ENCODE data around the gene SKOR1.

- TF ChIP-seq CTCF (conservative IDR thresholded peaks at IDR 0.05 in 1 of 2, IDR thresholded peaks at IDR 0.05 in 1 of 2; ENCODE audit: extremely low read depth in 1 of 2, insufficient read depth in 1 of 2, low read depth in 1 of 2, low read length in 2 of 2), result no peak
- no peak for TF ChIP-seq EZH2 (IDR thresholded peaks at IDR 0.05; ENCODE audit: borderline replicate concordance, low read length)
Observed at GRCh38 chr15:67781061-67781460, 44.2 kb upstream of the SKOR1 start.

Measured in mammary epithelial cell (primary cell).